Loucy (cell line): Measurements from ENCODE around the gene USP21.

Experiments used
- CTCF ChIP-seq: fragments of 200-600 bp; sonication (generic); conservative IDR thresholded peaks from 2 replicates; pipeline ENCODE4 v1.5.1; 2014; ENCODE audit warnings: mild to moderate bottlenecking, antibody characterized with exemption, low read length
- EZH2phosphoT487 ChIP-seq: fragments of 200-600 bp; IDR thresholded peaks from 2 replicates; pipeline ENCODE4 v1.6.1; 2018; ENCODE audit warnings: antibody characterized with exemption, mild to moderate bottlenecking, moderate library complexity, borderline replicate concordance

DNA sequence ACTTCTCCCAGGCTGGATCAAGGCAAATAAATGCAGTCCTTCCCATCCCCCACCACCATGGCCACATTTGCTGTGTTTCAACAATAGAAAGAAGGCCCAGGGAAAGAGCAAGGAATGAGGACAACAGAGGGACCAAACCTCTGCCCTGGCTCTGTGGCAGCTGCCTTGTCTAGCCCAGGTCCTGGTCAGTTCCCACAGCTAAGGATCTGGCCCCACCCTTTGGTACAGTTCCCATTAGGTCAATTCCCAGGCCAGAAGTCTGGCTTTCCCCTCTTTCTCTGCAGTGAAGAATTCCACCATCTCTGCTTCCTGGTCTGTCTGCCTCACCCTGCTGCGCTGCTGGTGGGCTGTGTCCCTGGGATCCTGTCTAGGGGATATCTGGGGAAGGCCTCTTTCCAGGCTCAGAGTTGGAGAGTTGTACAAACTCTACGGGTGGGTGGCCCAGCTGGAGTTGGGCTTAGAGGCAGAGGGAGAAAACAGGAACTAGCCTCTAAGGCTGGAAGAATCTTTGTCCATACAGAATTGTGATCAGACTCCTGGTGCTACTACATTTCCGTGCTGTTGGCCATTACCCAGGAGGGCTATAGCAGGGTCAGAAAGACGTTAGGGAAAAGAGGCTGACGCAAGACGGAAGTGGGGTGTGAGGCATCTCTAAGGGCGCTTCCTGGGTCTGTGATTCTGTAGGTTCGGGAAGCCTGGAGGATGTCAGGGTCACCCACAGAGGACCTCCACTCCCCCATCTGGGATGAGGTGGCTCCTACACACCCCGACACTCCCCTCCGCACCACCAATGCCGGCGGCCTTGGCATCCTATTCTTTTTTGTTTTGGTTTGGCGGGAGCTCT, 41.9 kb downstream of the USP21 start:
- no peak for TF ChIP-seq EZH2phosphoT487
- TF ChIP-seq CTCF, result no peak
